GM18951 (cell line): ENCODE measurements around the gene DGCR2.
"Not testable (repeated sequence)": the region's sequence is repeated elsewhere in the genome, so short reads cannot be mapped to it uniquely, and the experiment has no call there.

Experiments
- POLR2A ChIP-seq: IDR thresholded peaks from 4 replicates; pipeline ENCODE4 v1.6.1; 2011; ENCODE audit warnings: mild to moderate bottlenecking; ENCODE audit not compliant: insufficient read length, insufficient read depth; ENCODE audit errors: extremely low read depth
- in situ Hi-C: fragments of 300-500 bp; cut with MboI; formaldehyde crosslinking; loops from one replicate; pipeline ENCODE4 v1.12.0; 2022; ENCODE audit warnings: low sequenced_read_pairs, mixed read lengths, inconsistent platforms; ENCODE audit not compliant: unreplicated experiment

Gene DGCR2

GRCh38 chr22:19022755-19023154 lies 99.5 kb downstream of the DGCR2 start:
- in situ Hi-C loops, result no loop called here
- TF ChIP-seq POLR2A, result no peak

DNA sequence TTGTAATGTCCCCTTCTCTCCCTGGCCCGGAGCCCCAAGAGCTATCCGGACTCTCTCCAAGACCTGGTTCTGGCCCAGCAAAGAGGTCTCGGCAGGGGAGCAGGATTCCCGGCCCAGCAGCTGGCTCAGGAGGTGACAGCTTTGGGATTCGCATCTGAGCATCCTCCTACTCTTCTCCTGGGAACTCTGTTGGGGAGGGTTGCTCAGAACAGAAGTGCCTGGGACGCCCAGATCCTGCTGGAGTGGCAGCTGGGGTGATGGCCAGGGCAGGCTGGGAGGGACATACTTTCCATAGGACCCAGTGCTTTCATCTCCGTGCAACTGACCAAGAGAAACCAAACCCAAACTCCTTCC lies 102.6 kb downstream of the DGCR2 start:
- no peak for TF ChIP-seq POLR2A
- in situ Hi-C loops, result no loop called here

- no peak for TF ChIP-seq POLR2A
- in situ Hi-C loops, result no loop called here
Observed at GRCh38 chr22:19019029-19019678, 103.1 kb downstream of the DGCR2 start.

DNA sequence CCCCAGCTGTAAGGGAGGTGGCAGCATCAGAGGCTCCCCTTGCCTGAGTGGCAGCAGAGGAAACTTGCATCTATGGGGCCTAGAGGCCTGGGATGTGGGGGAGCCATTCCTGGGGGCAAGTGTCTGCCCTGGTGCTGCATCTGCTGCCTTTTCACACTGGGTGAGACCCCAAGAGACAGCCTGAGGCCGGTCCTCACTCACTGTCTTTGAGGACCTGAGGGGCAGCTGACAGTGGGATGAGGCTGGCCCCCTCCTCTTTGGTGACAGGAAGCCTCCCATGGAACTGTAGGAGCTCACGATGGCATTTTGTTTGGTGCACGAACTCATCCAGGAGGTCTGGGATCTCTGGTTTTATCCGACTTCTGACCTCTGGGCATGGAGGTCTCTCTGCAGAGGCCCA lies 104.0 kb downstream of the DGCR2 start:
- no peak for TF ChIP-seq POLR2A
- in situ Hi-C loops, result no loop called here

GRCh38 chr22:19016081-19016766 lies 106.0 kb downstream of the DGCR2 start:
- in situ Hi-C loops, result no loop called here
- no peak for TF ChIP-seq POLR2A

- no peak for TF ChIP-seq POLR2A
- in situ Hi-C loops, result no loop called here
Observed at GRCh38 chr22:19014886-19015285, 107.3 kb downstream of the DGCR2 start.

- in situ Hi-C loops, result not testable (repeated sequence)
Observed at GRCh38 chr22:19013881-19014598, 108.2 kb downstream of the DGCR2 start.

- in situ Hi-C loops, result not testable (repeated sequence)
Observed at GRCh38 chr22:19013411-19013810, 108.8 kb downstream of the DGCR2 start.

GRCh38 chr22:19012308-19012986 lies 109.8 kb downstream of the DGCR2 start:
- in situ Hi-C loops, result no loop called here
- no peak for TF ChIP-seq POLR2A

DNA sequence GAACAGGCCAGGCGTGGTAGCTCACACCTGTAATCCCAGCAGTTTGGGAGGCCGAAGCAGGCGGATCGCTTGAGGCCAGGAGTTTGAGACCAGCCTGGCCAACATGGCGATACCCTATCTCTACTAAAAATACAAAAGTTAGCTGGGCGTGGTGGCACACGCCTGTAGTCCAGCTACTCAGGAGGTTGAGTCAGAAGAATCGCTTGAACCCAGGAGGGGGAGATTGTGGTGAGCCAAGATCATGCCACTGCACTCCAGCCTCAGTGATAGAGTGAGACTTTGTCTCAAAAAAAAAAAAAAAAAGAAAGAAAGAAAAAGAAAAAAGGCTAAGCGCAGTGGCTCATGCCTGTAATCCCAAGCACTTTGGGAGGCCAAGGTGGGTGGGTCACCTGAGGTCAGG lies 110.6 kb downstream of the DGCR2 start:
- in situ Hi-C loops, result not testable (repeated sequence)

- in situ Hi-C loops, result no loop called here
- no peak for TF ChIP-seq POLR2A
Observed at GRCh38 chr22:19011075-19011474, 111.1 kb downstream of the DGCR2 start.

GRCh38 chr22:19005905-19006304 lies 116.3 kb downstream of the DGCR2 start:
- no peak for TF ChIP-seq POLR2A
- in situ Hi-C loops, result no loop called here

DNA sequence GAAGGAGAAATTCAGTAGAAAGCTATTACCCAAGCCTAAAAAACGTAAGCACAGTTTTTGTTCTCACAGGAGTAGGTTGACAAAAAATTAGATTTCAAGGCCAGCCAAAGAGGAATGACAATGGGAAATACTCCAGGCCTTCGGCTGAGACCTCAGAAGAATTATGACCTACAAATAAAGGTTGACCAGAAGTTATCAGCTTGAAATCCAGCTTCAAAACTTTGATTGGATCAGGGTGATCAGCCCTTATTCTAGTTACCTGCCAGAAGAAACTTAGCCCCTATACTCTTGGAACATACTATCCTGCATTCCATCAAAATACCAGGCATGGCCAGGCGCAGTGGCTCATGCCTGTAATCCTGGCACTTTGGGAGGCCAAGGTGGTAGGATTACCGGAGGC lies 117.7 kb downstream of the DGCR2 start:
- TF ChIP-seq POLR2A, result no peak
- in situ Hi-C loops, result no loop called here

DNA sequence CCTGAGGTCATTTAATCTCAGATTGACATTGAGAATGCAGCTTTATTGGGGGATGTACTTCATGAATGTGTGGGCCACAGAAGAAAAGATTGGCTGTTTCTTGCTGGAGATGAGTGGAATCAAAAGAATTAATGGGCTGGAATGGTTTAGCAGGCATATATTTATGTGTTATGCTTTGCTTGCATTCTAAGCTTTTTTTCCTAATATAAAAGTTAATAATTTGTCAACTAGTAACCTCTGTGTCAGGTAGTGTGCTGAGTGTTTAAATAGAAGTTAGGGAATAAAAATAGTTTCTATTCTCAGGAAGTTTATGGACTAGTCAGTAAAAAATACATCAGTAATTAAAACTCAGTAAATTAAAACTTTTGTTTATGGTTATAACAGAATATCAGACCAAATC lies 118.7 kb downstream of the DGCR2 start:
- in situ Hi-C loops, result no loop called here
- no peak for TF ChIP-seq POLR2A

GRCh38 chr22:19002684-19003038 lies 119.6 kb downstream of the DGCR2 start:
- no peak for TF ChIP-seq POLR2A
- in situ Hi-C loops, result no loop called here
